ENCODE data around the gene TEX2.

TEX2 gene

DNA sequence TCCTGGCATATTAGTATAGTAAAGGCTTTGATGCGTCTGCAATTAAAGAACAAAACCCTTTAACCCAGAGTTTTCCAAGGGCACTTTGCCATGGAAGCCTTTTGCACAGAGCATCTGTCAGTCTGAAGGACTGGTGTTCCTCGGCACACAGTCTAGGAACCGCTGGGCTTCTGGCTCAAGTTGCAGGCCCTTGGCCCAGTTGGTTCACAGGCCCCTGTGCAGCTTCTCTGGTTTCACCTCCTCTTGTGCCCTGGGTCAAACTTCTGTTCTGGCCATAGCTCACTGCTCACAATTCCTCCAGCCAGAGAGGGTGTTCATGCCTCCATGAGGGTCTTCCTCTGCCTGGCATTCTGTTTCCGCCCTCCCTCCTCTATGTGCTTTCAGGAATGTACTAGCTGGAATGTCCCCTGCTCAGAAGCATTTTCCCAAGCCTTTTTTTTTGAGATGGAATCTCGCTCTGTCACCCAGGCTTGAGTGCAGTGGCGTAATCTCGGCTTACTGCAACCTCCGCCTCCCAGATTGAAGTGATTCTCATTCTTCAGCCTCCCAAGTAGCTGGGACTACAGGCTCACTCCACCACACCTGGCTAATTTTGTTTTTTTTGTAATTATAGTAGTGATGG is 34.5 kb upstream of the TEX2 start:
- Histone ChIP-seq H3K4me3 (ENCODE audit: low read depth, low read length, poor library complexity, severe bottlenecking) (no peak overlapping the region), H4K20me1 (ENCODE audit: insufficient read depth, low read length) (no peaks in the 10 kb centered on the region), H3K27me3 (ENCODE audit: insufficient read depth, low read length) (peaks cover 13% of the 10 kb centered on the region)

GRCh38 chr17:64296246-64296645 is 33.2 kb upstream of the TEX2 start:
- H2AFZ ChIP-seq (ENCODE audit: low read length) = no peak overlapping the region
- no peak overlapping the region for H3K4me3 ChIP-seq (ENCODE audit: low read depth, low read length, poor library complexity, severe bottlenecking)
- H3K4me2 ChIP-seq (ENCODE audit: low read length) = no peak overlapping the region
- no peaks in the 10 kb centered on the region for H3K79me2 ChIP-seq (ENCODE audit: insufficient read depth, low read length)
- H3F3A ChIP-seq (ENCODE audit: insufficient read depth, low read length) = no peaks in the 10 kb centered on the region
- no peaks in the 10 kb centered on the region for H3K4me1 ChIP-seq (ENCODE audit: insufficient read depth, low read length, severe bottlenecking)
- no peak overlapping the region for H3K27ac ChIP-seq (ENCODE audit: low read depth, low read length, poor library complexity, severe bottlenecking)
- H3K27me3 ChIP-seq (ENCODE audit: insufficient read depth, low read length) = peaks cover 13% of the 10 kb centered on the region
- TF ChIP-seq EZH2 (IDR thresholded peaks at IDR 0.05; ENCODE audit: borderline replicate concordance, low read length) (no peak), CTCF (IDR thresholded peaks at IDR 0.05; ENCODE audit: low read length) (no peak)
- no peaks in the 10 kb centered on the region; the same call in 1 of the 2 replicates for H3K36me3 ChIP-seq (ENCODE audit: insufficient read depth, low read length)
- H3K9me3 ChIP-seq (ENCODE audit: low read length) = peaks cover 10% of the 10 kb centered on the region
- no peak overlapping the region for H3K9ac ChIP-seq (ENCODE audit: low read length)
- no peaks in the 10 kb centered on the region for H3K9me2 ChIP-seq (ENCODE audit: low read depth, low read length)
- no peaks in the 10 kb centered on the region for H4K20me1 ChIP-seq (ENCODE audit: insufficient read depth, low read length)

More for the DNA sequence above, 34.5 kb upstream of the TEX2 start:
- Histone ChIP-seq H3K4me1 (ENCODE audit: insufficient read depth, low read length, severe bottlenecking) (no peaks in the 10 kb centered on the region), H3K36me3 (ENCODE audit: insufficient read depth, low read length) (no peaks in the 10 kb centered on the region; the same call in 1 of the 2 replicates), H3K9me2 (ENCODE audit: low read depth, low read length) (no peaks in the 10 kb centered on the region), H3F3A (ENCODE audit: insufficient read depth, low read length) (no peaks in the 10 kb centered on the region), H3K4me2 (ENCODE audit: low read length) (no peak overlapping the region), H3K79me2 (ENCODE audit: insufficient read depth, low read length) (no peaks in the 10 kb centered on the region), H3K27ac (ENCODE audit: low read depth, low read length, poor library complexity, severe bottlenecking) (no peak overlapping the region), H3K9me3 (ENCODE audit: low read length) (no peaks in the 10 kb centered on the region), H2AFZ (ENCODE audit: low read length) (no peak overlapping the region), H3K9ac (ENCODE audit: low read length) (no peak overlapping the region)
- TF ChIP-seq EZH2 (IDR thresholded peaks at IDR 0.05; ENCODE audit: borderline replicate concordance, low read length) (no peak), CTCF (IDR thresholded peaks at IDR 0.05; ENCODE audit: low read length) (no peak)

DNA sequence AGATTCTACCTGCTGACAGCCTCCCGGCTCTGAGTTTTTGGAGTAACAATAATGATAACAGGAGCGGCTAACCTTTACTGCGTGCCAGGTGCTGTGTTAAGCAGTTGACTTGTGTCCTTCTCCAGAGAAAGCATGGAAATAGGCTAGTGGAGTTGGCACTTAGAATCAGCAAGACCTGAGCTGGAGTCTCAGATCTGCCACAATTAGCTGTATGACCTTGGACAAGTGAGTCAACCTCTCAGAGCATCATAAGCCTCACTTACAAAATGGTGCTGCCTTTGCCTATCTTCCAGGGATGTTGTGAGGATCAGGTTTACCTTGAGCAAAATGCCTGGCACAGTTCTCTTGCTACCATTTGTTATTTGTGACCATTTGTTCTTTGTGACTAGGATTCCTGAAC is 32.1 kb upstream of the TEX2 start:
- Histone ChIP-seq H3F3A (ENCODE audit: insufficient read depth, low read length) (no peaks in the 10 kb centered on the region), H3K4me1 (ENCODE audit: insufficient read depth, low read length, severe bottlenecking) (no peaks in the 10 kb centered on the region), H3K9me2 (ENCODE audit: low read depth, low read length) (no peaks in the 10 kb centered on the region), H3K79me2 (ENCODE audit: insufficient read depth, low read length) (no peaks in the 10 kb centered on the region), H3K27me3 (ENCODE audit: insufficient read depth, low read length) (peaks cover 13% of the 10 kb centered on the region), H3K27ac (ENCODE audit: low read depth, low read length, poor library complexity, severe bottlenecking) (no peak overlapping the region), H3K9ac (ENCODE audit: low read length) (no peak overlapping the region), H3K4me2 (ENCODE audit: low read length) (no peak overlapping the region), H3K36me3 (ENCODE audit: insufficient read depth, low read length) (no peaks in the 10 kb centered on the region; the same call in 1 of the 2 replicates), H2AFZ (ENCODE audit: low read length) (no peak overlapping the region), H4K20me1 (ENCODE audit: insufficient read depth, low read length) (no peaks in the 10 kb centered on the region), H3K4me3 (ENCODE audit: low read depth, low read length, poor library complexity, severe bottlenecking) (no peak overlapping the region), H3K9me3 (ENCODE audit: low read length) (peaks cover 14% of the 10 kb centered on the region)
- TF ChIP-seq EZH2 (IDR thresholded peaks at IDR 0.05; ENCODE audit: borderline replicate concordance, low read length) = no peak
- TF ChIP-seq CTCF (IDR thresholded peaks at IDR 0.05; ENCODE audit: low read length) = no peak

Measured in OCI-LY1 (cell line).